H1 (cell line): ENCODE results near the gene RAD51B. TPM values are rescaled to one million over a fixed set of nuclear protein-coding genes. Genes with fewer than 3 reads are reported as not detected.

Experiments used
- CTCF ChIA-PET: fragments of 300-600 bp; sonication (Branson Sonifier 250); formaldehyde crosslinking; loops from one replicate; lab custom pipeline; 2021; ENCODE audit not compliant: partially characterized antibody; lab: Charles Lee
- POLR2A ChIA-PET: fragments of 300-600 bp; sonication (Branson Sonifier 250); formaldehyde crosslinking; loops from one replicate; lab custom pipeline; 2021; ENCODE audit warnings: inconsistent platforms; ENCODE audit not compliant: partially characterized antibody; lab: Charles Lee
- DNase-seq, 2 experiments: peaks; one replicate each; pipeline versions ENCODE4 v3.0.0 to v3.0.0-alpha.2; 2010 to 2022; ENCODE audit warnings: low spot score in 2 of 2, low read depth in 1 of 2, mixed read lengths in 1 of 2
- FAIRE-seq: peaks from 2 replicates; lab custom pipeline; 2011; peaks lifted over from hg19 to GRCh38; lab: Jason Lieb, UNC
- H2AFZ ChIP-seq: 2 replicates; pipeline ENCODE4 v1.8.1; 2012; ENCODE audit warnings: low read length, inconsistent platforms
- H2AK5ac ChIP-seq: 2 replicates; pipeline ENCODE4 v1.6.1; 2013; ENCODE audit warnings: low read depth, low read length
- H2BK120ac ChIP-seq: replicated peaks from 2 replicates; pipeline ENCODE3; 2013; ENCODE audit warnings: low read depth, low read length, inconsistent platforms
- H2BK12ac ChIP-seq: 2 replicates; pipeline ENCODE4 v1.6.1; 2013; ENCODE audit warnings: low read depth, low read length
- H2BK15ac ChIP-seq: 2 replicates; pipeline ENCODE4 v1.6.1; 2013; ENCODE audit warnings: low read length
- H2BK20ac ChIP-seq: 2 replicates; pipeline ENCODE4 v1.6.1; 2013; ENCODE audit warnings: low read length
- H2BK5ac ChIP-seq: 2 replicates; pipeline ENCODE4 v1.6.1; 2013; ENCODE audit warnings: low read depth, low read length
- H3K14ac ChIP-seq: 2 replicates; pipeline ENCODE4 v1.6.1; 2013; ENCODE audit warnings: inconsistent platforms; ENCODE audit not compliant: insufficient read length
- H3K18ac ChIP-seq: 2 replicates; pipeline ENCODE4 v1.6.1; 2013; ENCODE audit warnings: low read length; ENCODE audit errors: extremely low read depth
- H3K23ac ChIP-seq: 2 replicates; pipeline ENCODE4 v1.6.1; 2013; ENCODE audit warnings: inconsistent platforms; ENCODE audit not compliant: insufficient read length
- H3K23me2 ChIP-seq: 2 replicates; pipeline ENCODE4 v1.6.1; 2013; ENCODE audit warnings: low read depth, low read length
- H3K27ac ChIP-seq: 2 replicates; pipeline ENCODE4 v1.6.1; 2011; ENCODE audit warnings: low read depth, low read length, inconsistent platforms
- H3K27me3 ChIP-seq, 4 experiments: replicated peaks in 1 of 4; 1 replicate in 1 of 4; 2 replicates in 3 of 4; pipeline versions ENCODE4 v1.6.1 to v1.8.1; 2011 to 2013; ENCODE audit warnings: low read length in 3 of 4, mild to moderate bottlenecking in 3 of 4, inconsistent platforms in 2 of 4, mixed read lengths in 2 of 4, moderate library complexity in 1 of 4; ENCODE audit not compliant: control insufficient read depth in 3 of 4, insufficient read depth in 3 of 4; ENCODE audit errors: extremely low read depth in 1 of 4
- H3K36me3 ChIP-seq, 4 experiments: 2 replicates each; pipeline versions ENCODE4 v1.6.1 to v1.8.1; 2011 to 2013; ENCODE audit warnings: mild to moderate bottlenecking in 4 of 4, low read length in 3 of 4, moderate library complexity in 2 of 4, control low read depth in 1 of 4, inconsistent platforms in 1 of 4; ENCODE audit not compliant: insufficient read depth in 4 of 4, control insufficient read depth in 2 of 4
- H3K4ac ChIP-seq: replicated peaks from 2 replicates; pipeline ENCODE3; 2013; ENCODE audit warnings: low read length, low read depth, mixed read lengths, inconsistent platforms; ENCODE audit not compliant: insufficient read length
- H3K4me1 ChIP-seq, 4 experiments: replicated peaks in 1 of 4; 1 replicate in 1 of 4; 2 replicates in 3 of 4; pipeline versions ENCODE4 v1.6.1 to v1.8.1; 2011 to 2013; ENCODE audit warnings: low read length in 3 of 4, inconsistent platforms in 2 of 4, mixed read lengths in 1 of 4; ENCODE audit not compliant: insufficient read depth in 4 of 4, control insufficient read depth in 3 of 4
- H3K4me2 ChIP-seq, 2 experiments: 2 replicates each; pipeline versions ENCODE4 v1.6.1 to v1.8.1; 2011 to 2013; ENCODE audit warnings: low read depth in 2 of 2, low read length in 2 of 2, control low read depth in 1 of 2, inconsistent platforms in 1 of 2, mild to moderate bottlenecking in 1 of 2; ENCODE audit not compliant: insufficient read depth in 1 of 2
- H3K4me3 ChIP-seq, 4 experiments: fragments of 200-600, 300-600 bp in 1 of 4; sonication (generic), shearing (Covaris generic), sonication (Bioruptor Twin) in 1 of 4; 2 replicates each; pipeline versions ENCODE4 v1.5.1 to v1.8.1; 2011 to 2016; ENCODE audit warnings: low read length in 4 of 4, low read depth in 3 of 4, control low read depth in 2 of 4, inconsistent platforms in 2 of 4, mild to moderate bottlenecking in 2 of 4, mixed read lengths in 1 of 4, moderate library complexity in 1 of 4; ENCODE audit not compliant: insufficient read depth in 2 of 4; ENCODE audit errors: extremely low read depth in 1 of 4
- H3K56ac ChIP-seq: replicated peaks from 2 replicates; pipeline ENCODE3; 2013; ENCODE audit warnings: low read depth, mild to moderate bottlenecking, mixed read lengths, low read length, inconsistent platforms; ENCODE audit not compliant: insufficient read length
- H3K79me1 ChIP-seq: 2 replicates; pipeline ENCODE4 v1.6.1; 2013; ENCODE audit warnings: low read depth, low read length, control low read depth
- H3K79me2 ChIP-seq, 2 experiments: 2 replicates each; pipeline versions ENCODE4 v1.6.1 to v1.8.1; 2012 to 2013; ENCODE audit warnings: low read length in 2 of 2, mild to moderate bottlenecking in 2 of 2, inconsistent platforms in 1 of 2; ENCODE audit not compliant: insufficient read depth in 2 of 2, control insufficient read depth in 1 of 2
- H3K9ac ChIP-seq, 4 experiments: replicated peaks in 1 of 4; 1 replicate in 1 of 4; 2 replicates in 3 of 4; pipeline versions ENCODE4 v1.6.1 to v1.8.1; 2011 to 2013; ENCODE audit warnings: low read depth in 3 of 4, low read length in 3 of 4, control low read depth in 2 of 4, mild to moderate bottlenecking in 2 of 4, moderate library complexity in 2 of 4, inconsistent platforms in 1 of 4; ENCODE audit errors: extremely low read depth in 1 of 4
- H3K9me3 ChIP-seq, 2 experiments: 2 replicates each; pipeline versions ENCODE4 v1.6.1 to v1.8.1; 2012 to 2013; ENCODE audit warnings: mild to moderate bottlenecking in 2 of 2, moderate library complexity in 2 of 2, control low read depth in 1 of 2, inconsistent platforms in 1 of 2, low read depth in 1 of 2, low read length in 1 of 2, mixed read lengths in 1 of 2; ENCODE audit not compliant: insufficient read depth in 2 of 2
- H4K20me1 ChIP-seq, 2 experiments: replicated peaks in 1 of 2; 2 replicates each; pipeline versions ENCODE3 to v1.8.1; 2011 to 2013; ENCODE audit warnings: inconsistent platforms in 2 of 2, low read length in 2 of 2, mild to moderate bottlenecking in 1 of 2; ENCODE audit not compliant: insufficient read depth in 2 of 2, control insufficient read depth in 1 of 2
- H4K5ac ChIP-seq: 2 replicates; pipeline ENCODE4 v1.6.1; 2013; ENCODE audit warnings: low read length, low read depth, mixed read lengths, inconsistent platforms; ENCODE audit not compliant: insufficient read length
- H4K8ac ChIP-seq: 2 replicates; pipeline ENCODE4 v1.8.0; 2013; ENCODE audit warnings: mild to moderate bottlenecking, moderate library complexity, low read length, inconsistent platforms; ENCODE audit not compliant: insufficient read depth; ENCODE audit errors: extremely low read depth
- H4K91ac ChIP-seq: replicated peaks from 2 replicates; pipeline ENCODE3; 2013; ENCODE audit warnings: low read length, mixed read lengths, inconsistent platforms; ENCODE audit not compliant: insufficient read length
- MAFK ChIP-seq: IDR thresholded peaks from 2 replicates; pipeline ENCODE4 v1.6.1; 2012; ENCODE audit warnings: low read depth, mild to moderate bottlenecking, improper control_type of control experiment, low read length
- NANOG ChIP-seq: IDR thresholded peaks from 2 replicates; pipeline ENCODE4 v1.6.1; 2011; ENCODE audit warnings: low read length, low read depth, mild to moderate bottlenecking, inconsistent platforms; ENCODE audit not compliant: insufficient read depth, poor library complexity, severe bottlenecking
- RAD21 ChIP-seq, 2 experiments: IDR thresholded peaks in 1 of 2; conservative IDR thresholded peaks in 1 of 2; 2 replicates each; pipeline ENCODE4 v1.6.1; 2011; ENCODE audit warnings: low read depth in 2 of 2, low read length in 2 of 2, improper control_type of control experiment in 1 of 2, inconsistent platforms in 1 of 2, mild to moderate bottlenecking in 1 of 2, moderate library complexity in 1 of 2
- WGBS, 2 experiments: shearing (Covaris generic) in 1 of 2; methylation state at CpG; one replicate each; pipeline versions ENCODE4 v1.1.6 to v1.1.7; 2013 to 2015; ENCODE audit warnings: low lambda C conversion rate in 2 of 2, mixed read lengths in 2 of 2, inconsistent platforms in 1 of 2, low coverage in 1 of 2, missing lambda C conversion rate in 1 of 2; ENCODE audit not compliant: insufficient replicate concordance in 2 of 2, insufficient coverage in 1 of 2, insufficient read length in 1 of 2; ENCODE audit errors: extremely low coverage in 1 of 2, missing lambda C conversion rate in 1 of 2; 5-methylcytosine and 5-hydroxymethylcytosine counted together
- polyA plus RNA-seq, 7 experiments: library from polyadenylated mRNA; depleted of rRNA in 3 of 7; stranded (reverse) in 5 of 7; unstranded in 2 of 7; fragments of >200 nt in 5 of 7; fragments of 200-250 nt in 2 of 7; gene quantifications; 1 replicate in 5 of 7; 2 replicates in 1 of 7; 4 replicates in 1 of 7; pipeline versions ENCODE4 v1.2.1 to v1.2.3, GENCODE V29; 2011 to 2013; ENCODE audit warnings: missing spikeins in 2 of 7, mixed read lengths in 2 of 7
- total RNA-seq: library from RNA; stranded (reverse); fragmentation: NEBNext Ultra II Directional; extraction: Animal tissue kit (Norgen Biotek cat#: 25700); gene quantifications from 2 replicates; pipeline ENCODE4 v1.2.1, GENCODE V29; 2021

RAD51B gene
- total and polyA plus RNA-seq, 2 of the 8 experiments (the other 6 are each of a cell fraction or from before 2014, with no cell fraction given), result 3.9 to 14.9 TPM

- Histone ChIP-seq H3K27ac (no peak overlapping the region), H2BK20ac (no peak overlapping the region)
- POLR2A ChIA-PET, result no interaction called here
- DNase-seq (no peak), FAIRE-seq (no peak)
- TF ChIP-seq NANOG (no peak), RAD21 (IDR thresholded peaks at IDR 0.05 in 1 of 2, conservative IDR thresholded peaks at IDR 0.05 in 1 of 2; ENCODE audit: low read depth in 2 of 2, low read length in 2 of 2) (no peak), MAFK (peak; percentile 14; the same call in 1 of the 2 replicates)
- TF ChIP-seq, all 59 proteins: peak for 1
- 0 out of 7 replicates have a peak, but pooled peaks cover 0 to 2% (median 0%) of the 10 kb centered on the region in 4 experiments for H3K27me3 ChIP-seq
- no peak overlapping the region for H4K5ac ChIP-seq
- H3K23ac ChIP-seq, result no peak overlapping the region
- H4K20me1 ChIP-seq, result no peaks in the 10 kb centered on the region
- no peak overlapping the region for H4K91ac ChIP-seq
- H2BK120ac ChIP-seq, result no peak overlapping the region
- peaks cover 7 to 14% (median 10%) of the 10 kb centered on the region in 4 experiments for H3K4me1 ChIP-seq
- H2BK15ac ChIP-seq, result 0 out of 2 replicates have a peak overlapping the region, but pooled peaks have one; percentile 5
- H2BK12ac ChIP-seq, result no peak overlapping the region
- no peak overlapping the region for H3K9ac ChIP-seq
- CTCF ChIA-PET, result interaction anchor here (0.6 to 1.7 kb wide), 2 partner anchors 20 to 132 kb away, joined by 3 to 4 read pairs; no protein-coding TSS in a partner anchor
- H3K4me2 ChIP-seq, result no peak overlapping the region
- no peaks in the 10 kb centered on the region for H3K79me2 ChIP-seq
- H3K79me1 ChIP-seq, result no peaks in the 10 kb centered on the region
- H3K23me2 ChIP-seq, result no peaks in the 10 kb centered on the region
- H3K4me3 ChIP-seq, result no peak overlapping the region
- no peak overlapping the region for H3K56ac ChIP-seq
- 82% methylated on average over 12 of the region's 12 CpGs; no CpG with 5 or more reads in 1 of the 2 experiments for WGBS, 2 experiments
- H3K18ac ChIP-seq, result no peak overlapping the region
- H2AFZ ChIP-seq, result no peak overlapping the region
- no peak overlapping the region for H2AK5ac ChIP-seq
- H3K36me3 ChIP-seq, result no peaks in the 10 kb centered on the region
- no peaks in the 10 kb centered on the region; a peak in 1 of 4 replicates for H3K9me3 ChIP-seq
- no peak overlapping the region for H3K14ac ChIP-seq
- H3K4ac ChIP-seq, result no peak overlapping the region
- no peak overlapping the region for H2BK5ac ChIP-seq
- H4K8ac ChIP-seq, result no peak overlapping the region
Measured at GRCh38 chr14:68685419-68686204, 866.0 kb downstream of the RAD51B start.
